ENCODE results near the gene SLC16A10.

Gene SLC16A10

DNA sequence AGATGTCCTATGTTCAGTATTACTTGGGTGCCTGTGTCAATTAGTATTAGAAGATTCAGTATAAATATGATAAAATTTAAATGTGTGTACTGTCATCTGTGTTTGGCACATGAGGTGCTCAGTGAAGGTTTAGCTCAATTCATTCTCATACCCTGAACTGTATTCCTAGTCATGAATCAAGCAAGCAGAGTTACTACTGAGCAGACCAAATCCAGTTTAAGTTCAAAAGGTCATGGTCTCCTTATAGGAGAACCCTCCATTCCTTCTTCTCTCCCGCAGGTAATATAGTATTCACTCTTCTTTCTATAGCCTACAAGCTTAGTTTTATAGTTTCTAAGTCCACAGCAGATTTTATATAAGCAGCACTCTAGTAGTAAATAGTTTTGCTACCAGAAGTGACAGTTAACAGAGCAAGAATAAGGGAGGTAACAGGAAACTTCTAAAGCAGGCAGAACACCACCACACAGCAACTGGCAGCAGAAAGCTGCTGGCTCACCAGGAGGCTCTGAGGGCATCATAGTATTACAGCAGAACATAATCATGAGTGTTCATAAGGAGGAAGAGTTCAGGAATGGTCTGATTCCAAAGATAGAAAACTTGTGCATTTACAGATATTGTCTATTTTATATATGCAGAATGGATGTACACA lies 133.2 kb downstream of the SLC16A10 start:
- Histone ChIP-seq H3K27ac (ENCODE audit: low read depth, low read length) (no peak overlapping the region), H3K27me3 (ENCODE audit: control insufficient read depth, insufficient read depth, low read length) (no peaks in the 10 kb centered on the region), H3K4me1 (ENCODE audit: control insufficient read depth, insufficient read depth, low read length) (no peaks in the 10 kb centered on the region), H3K9ac (ENCODE audit: low read length) (no peak overlapping the region), H3K36me3 (ENCODE audit: control insufficient read depth, insufficient read depth, low read length) (no peaks in the 10 kb centered on the region), H3K4me3 (ENCODE audit: low read length) (no peak overlapping the region)

DNA sequence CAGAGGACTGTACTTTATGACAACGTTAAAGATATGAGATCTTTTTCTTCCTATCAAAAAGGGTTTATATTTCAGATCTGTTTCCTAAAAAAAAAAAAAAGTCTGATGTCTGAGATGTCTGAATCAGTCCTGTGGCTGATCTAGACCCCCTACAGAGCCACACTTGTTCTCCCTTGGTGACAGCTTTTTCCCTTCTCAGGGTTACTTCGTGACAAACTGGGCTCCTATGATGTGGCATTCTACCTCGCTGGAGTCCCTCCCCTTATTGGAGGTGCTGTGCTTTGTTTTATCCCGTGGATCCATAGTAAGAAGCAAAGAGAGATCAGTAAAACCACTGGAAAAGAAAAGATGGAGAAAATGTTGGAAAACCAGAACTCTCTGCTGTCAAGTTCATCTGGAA lies 134.5 kb downstream of the SLC16A10 start:
- no peaks in the 10 kb centered on the region for H3K4me1 ChIP-seq (ENCODE audit: control insufficient read depth, insufficient read depth, low read length)
- no peak overlapping the region for H3K27ac ChIP-seq (ENCODE audit: low read depth, low read length)
- H3K4me3 ChIP-seq (ENCODE audit: low read length) = no peak overlapping the region
- H3K27me3 ChIP-seq (ENCODE audit: control insufficient read depth, insufficient read depth, low read length) = no peaks in the 10 kb centered on the region
- no peak overlapping the region for H3K9ac ChIP-seq (ENCODE audit: low read length)
- H3K36me3 ChIP-seq (ENCODE audit: control insufficient read depth, insufficient read depth, low read length) = no peaks in the 10 kb centered on the region

DNA sequence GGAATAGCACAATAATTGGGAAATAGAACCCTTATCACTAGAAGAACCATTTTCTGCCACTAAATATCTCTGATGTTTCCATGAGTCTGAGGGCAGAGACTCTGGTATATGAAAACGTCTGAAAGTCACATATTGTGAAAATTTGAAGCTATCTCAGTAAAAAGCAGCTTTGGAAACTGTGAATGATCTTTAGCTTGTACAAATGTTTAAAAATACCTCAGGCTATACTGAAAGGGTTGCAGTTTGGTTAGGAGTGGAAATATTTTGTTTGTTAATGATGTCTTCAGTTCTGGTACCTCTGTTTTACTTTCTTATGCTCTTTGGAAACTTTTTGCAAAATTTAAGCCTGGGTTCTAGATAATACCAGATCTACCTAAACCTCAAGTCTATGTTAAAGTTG lies 135.0 kb downstream of the SLC16A10 start:
- no peaks in the 10 kb centered on the region for H3K4me1 ChIP-seq (ENCODE audit: control insufficient read depth, insufficient read depth, low read length)
- no peaks in the 10 kb centered on the region for H3K27me3 ChIP-seq (ENCODE audit: control insufficient read depth, insufficient read depth, low read length)
- no peak overlapping the region for H3K4me3 ChIP-seq (ENCODE audit: low read length)
- H3K36me3 ChIP-seq (ENCODE audit: control insufficient read depth, insufficient read depth, low read length) = no peaks in the 10 kb centered on the region
- no peak overlapping the region for H3K27ac ChIP-seq (ENCODE audit: low read depth, low read length)
- H3K9ac ChIP-seq (ENCODE audit: low read length) = no peak overlapping the region

DNA sequence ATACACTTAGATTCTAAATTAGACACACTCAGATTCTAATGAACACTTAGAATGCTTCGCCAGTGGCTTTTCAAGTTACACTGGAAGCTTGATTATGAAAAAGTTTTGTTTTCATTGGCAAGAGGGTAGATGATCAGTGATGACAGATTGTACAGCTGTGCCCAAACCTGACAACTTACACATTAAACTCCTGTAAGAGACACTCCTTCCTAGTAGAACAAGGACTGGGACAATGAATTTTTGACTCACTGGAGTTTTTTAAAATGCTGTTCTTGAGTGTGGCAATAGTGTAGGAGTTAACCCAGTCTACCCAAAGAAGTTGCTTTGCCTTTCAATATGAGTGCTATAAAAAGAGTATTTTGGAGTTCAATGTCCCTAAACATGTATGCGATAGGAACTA lies 140.8 kb downstream of the SLC16A10 start:
- Histone ChIP-seq H3K27me3 (ENCODE audit: control insufficient read depth, insufficient read depth, low read length) (no peaks in the 10 kb centered on the region), H3K36me3 (ENCODE audit: control insufficient read depth, insufficient read depth, low read length) (no peaks in the 10 kb centered on the region), H3K9ac (ENCODE audit: low read length) (no peak overlapping the region), H3K27ac (ENCODE audit: low read depth, low read length) (no peak overlapping the region), H3K4me1 (ENCODE audit: control insufficient read depth, insufficient read depth, low read length) (no peaks in the 10 kb centered on the region), H3K4me3 (ENCODE audit: low read length) (no peak overlapping the region)

DNA sequence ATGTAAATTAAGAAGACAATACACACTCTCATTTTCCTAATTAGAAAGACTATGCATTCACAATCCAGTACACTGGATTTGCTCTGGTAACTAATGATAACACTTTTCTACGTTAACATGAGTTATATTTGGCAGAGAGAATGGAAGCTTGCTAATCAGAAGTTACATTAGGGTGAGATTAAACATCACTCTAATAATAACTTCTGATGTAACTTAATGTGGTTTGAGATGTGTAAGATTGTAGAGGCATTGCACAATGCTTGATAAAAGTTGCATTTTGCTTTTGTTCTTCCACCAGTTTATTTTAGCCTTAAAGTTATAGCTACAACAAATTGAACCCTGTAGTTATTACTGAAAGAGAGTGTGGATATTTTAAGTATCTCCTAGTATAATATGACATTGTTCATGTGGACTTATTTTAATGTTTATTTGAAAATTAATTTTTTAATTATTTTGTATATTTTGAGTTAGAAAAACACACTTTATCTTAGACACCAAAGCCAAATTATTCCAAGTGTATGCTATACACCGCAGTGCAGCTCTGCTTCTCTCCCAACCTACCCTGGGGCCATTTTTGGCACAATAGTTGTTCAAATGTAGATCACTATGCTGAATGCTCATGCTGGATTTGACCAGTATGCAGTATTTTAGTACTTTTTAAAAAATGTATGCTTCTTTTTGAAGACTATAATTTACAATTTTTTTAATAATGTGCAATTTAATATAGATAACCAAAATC lies 143.2 kb downstream of the SLC16A10 start:
- Histone ChIP-seq H3K36me3 (ENCODE audit: control insufficient read depth, insufficient read depth, low read length) (no peaks in the 10 kb centered on the region), H3K4me1 (ENCODE audit: control insufficient read depth, insufficient read depth, low read length) (no peaks in the 10 kb centered on the region), H3K27me3 (ENCODE audit: control insufficient read depth, insufficient read depth, low read length) (no peaks in the 10 kb centered on the region), H3K27ac (ENCODE audit: low read depth, low read length) (no peak overlapping the region), H3K4me3 (ENCODE audit: low read length) (no peak overlapping the region), H3K9ac (ENCODE audit: low read length) (no peak overlapping the region)

DNA sequence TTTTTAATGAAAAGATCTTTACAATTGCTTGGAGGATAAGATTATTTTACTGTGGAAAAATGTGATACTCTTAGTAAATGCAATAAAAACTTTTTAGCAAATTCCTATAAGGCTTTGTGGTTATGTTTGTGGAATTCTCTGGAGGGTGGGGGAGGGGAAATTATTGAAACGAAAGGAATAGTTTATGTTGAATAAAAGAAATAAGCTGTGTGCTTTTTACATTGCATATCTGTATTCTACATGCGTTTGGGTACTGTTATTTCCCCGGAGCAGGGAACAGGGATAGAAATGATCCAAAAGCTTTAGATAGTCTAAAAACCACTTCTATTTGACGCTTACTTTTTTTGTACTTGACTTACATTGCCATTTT lies 143.8 kb downstream of the SLC16A10 start:
- Histone ChIP-seq H3K27me3 (ENCODE audit: control insufficient read depth, insufficient read depth, low read length) (no peaks in the 10 kb centered on the region), H3K4me1 (ENCODE audit: control insufficient read depth, insufficient read depth, low read length) (no peaks in the 10 kb centered on the region), H3K4me3 (ENCODE audit: low read length) (no peak overlapping the region), H3K27ac (ENCODE audit: low read depth, low read length) (no peak overlapping the region), H3K36me3 (ENCODE audit: control insufficient read depth, insufficient read depth, low read length) (no peaks in the 10 kb centered on the region), H3K9ac (ENCODE audit: low read length) (no peak overlapping the region)

DNA sequence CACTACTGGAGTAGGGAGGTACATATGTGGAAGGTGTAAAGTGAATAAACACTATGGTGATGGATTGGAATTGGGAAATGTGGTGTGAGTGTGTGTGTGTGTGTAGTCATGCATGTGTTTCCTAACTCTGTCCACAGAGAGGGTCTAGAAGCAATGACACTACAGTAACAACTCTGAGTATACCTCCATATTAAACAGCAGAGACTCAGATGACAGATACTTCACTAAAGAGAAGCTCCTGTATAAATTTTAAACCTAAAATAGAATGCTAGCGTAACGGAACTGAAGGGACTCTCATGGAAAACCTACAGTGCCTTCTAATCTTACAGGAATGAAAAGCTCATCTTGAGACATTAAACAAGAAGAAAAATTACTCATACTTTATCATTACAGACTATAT lies 150.5 kb downstream of the SLC16A10 start:
- H3K27me3 ChIP-seq (ENCODE audit: control insufficient read depth, insufficient read depth, low read length) = no peaks in the 10 kb centered on the region
- no peaks in the 10 kb centered on the region for H3K4me1 ChIP-seq (ENCODE audit: control insufficient read depth, insufficient read depth, low read length)
- no peak overlapping the region for H3K27ac ChIP-seq (ENCODE audit: low read depth, low read length)
- H3K9ac ChIP-seq (ENCODE audit: low read length) = no peak overlapping the region
- no peaks in the 10 kb centered on the region for H3K36me3 ChIP-seq (ENCODE audit: control insufficient read depth, insufficient read depth, low read length)
- no peak overlapping the region for H3K4me3 ChIP-seq (ENCODE audit: low read length)

DNA sequence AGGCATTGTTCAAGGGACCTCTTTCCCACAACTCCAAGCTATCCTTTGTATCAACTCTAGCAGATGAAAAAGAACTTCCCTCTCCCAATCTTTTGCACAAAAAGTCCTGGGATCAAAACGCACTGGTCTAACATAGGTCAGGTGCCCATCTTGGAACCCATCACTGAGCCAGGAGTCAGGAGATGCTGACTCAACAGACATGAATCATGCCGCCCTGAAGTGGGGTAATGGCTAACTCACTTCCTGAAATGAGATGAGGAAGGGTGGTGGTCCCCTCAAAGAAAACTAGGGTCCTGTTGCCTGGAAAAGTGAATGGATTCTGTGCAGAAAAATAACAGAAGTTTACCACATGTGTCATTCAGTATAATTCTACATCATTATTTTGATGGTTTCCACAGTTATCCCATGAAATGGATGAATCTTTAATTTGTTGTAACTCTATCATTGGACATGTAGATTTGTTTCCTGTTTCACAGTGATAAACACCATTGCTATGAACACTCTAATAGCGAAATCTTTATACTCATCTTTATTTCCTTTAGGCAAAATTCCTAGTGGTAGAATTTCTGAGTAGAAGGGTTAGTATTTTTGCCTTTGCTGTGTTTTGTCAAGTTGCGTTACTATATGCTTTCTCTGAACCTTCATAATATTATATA lies 151.3 kb downstream of the SLC16A10 start:
- no peaks in the 10 kb centered on the region for H3K4me1 ChIP-seq (ENCODE audit: control insufficient read depth, insufficient read depth, low read length)
- H3K27ac ChIP-seq (ENCODE audit: low read depth, low read length) = no peak overlapping the region

DNA sequence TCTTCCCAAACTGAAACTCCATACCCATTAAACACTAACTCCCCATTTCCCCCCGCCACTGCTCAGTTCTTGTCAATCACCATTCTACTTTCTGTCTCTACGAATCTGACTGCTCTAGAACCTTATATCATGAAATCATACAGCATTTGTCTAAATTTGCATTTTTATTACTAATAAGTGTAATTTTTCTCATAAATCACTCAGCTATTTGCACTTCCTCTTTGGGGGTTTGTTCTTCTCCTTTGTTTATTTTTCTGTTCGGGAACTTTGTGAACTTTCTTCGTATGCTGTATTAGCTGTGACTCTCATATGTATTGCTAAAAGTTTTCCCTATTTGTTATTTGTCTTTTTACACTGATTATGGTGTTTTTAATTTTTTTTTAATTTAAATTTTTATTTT lies 152.2 kb downstream of the SLC16A10 start:
- H3K27me3 ChIP-seq (ENCODE audit: control insufficient read depth, insufficient read depth, low read length) = no peaks in the 10 kb centered on the region
- no peak overlapping the region for H3K9ac ChIP-seq (ENCODE audit: low read length)
- H3K4me1 ChIP-seq (ENCODE audit: control insufficient read depth, insufficient read depth, low read length) = no peaks in the 10 kb centered on the region
- no peak overlapping the region for H3K27ac ChIP-seq (ENCODE audit: low read depth, low read length)
- H3K4me3 ChIP-seq (ENCODE audit: low read length) = no peak overlapping the region
- H3K36me3 ChIP-seq (ENCODE audit: control insufficient read depth, insufficient read depth, low read length) = no peaks in the 10 kb centered on the region

More for the DNA sequence above, 151.3 kb downstream of the SLC16A10 start:
- no peaks in the 10 kb centered on the region for H3K36me3 ChIP-seq (ENCODE audit: control insufficient read depth, insufficient read depth, low read length)
- H3K9ac ChIP-seq (ENCODE audit: low read length) = no peak overlapping the region
- no peak overlapping the region for H3K4me3 ChIP-seq (ENCODE audit: low read length)
- no peaks in the 10 kb centered on the region for H3K27me3 ChIP-seq (ENCODE audit: control insufficient read depth, insufficient read depth, low read length)

DNA sequence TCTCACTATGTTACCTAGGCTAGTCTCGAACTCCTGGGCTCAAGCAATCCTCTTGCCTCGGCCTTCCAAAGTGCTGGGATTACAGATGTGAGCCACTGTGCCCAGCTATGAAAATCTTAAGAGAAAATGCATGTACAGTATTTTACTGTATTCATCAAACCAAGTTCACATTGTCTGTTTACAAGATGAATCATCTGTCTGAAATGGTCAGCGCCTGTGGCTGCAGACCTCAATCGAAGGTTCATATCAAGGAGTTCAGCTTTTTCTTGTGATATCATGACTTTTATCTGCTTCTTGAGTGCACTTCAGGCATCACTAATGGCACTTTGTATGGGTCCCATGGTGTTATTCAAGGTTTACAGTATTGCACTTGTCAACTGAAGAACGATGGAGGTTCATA lies 155.1 kb downstream of the SLC16A10 start:
- no peak overlapping the region for H3K4me3 ChIP-seq (ENCODE audit: low read length)
- H3K27me3 ChIP-seq (ENCODE audit: control insufficient read depth, insufficient read depth, low read length) = no peaks in the 10 kb centered on the region
- H3K9ac ChIP-seq (ENCODE audit: low read length) = no peak overlapping the region
- no peaks in the 10 kb centered on the region for H3K36me3 ChIP-seq (ENCODE audit: control insufficient read depth, insufficient read depth, low read length)
- no peaks in the 10 kb centered on the region for H3K4me1 ChIP-seq (ENCODE audit: control insufficient read depth, insufficient read depth, low read length)
- no peak overlapping the region for H3K27ac ChIP-seq (ENCODE audit: low read depth, low read length)

DNA sequence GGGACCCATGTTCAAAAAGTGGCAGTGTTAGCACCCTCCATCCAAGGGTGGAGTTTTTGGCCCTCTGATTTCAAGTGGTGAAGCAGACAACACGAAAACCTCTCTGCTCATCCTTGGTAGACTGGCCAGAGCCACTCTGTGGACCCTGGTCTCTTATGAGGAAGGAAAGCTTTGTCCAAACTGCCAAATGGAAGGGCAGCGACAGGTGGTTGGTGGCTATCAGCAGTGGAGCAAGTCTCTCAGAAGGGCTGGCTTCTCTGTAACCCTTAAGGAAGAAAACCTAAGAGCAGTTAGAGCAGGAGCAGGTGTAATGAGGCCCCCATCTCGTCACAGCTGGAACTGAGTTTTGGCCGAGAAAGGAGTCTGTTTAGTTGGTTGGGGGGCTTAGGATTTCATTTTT lies 155.8 kb downstream of the SLC16A10 start:
- Histone ChIP-seq H3K27ac (ENCODE audit: low read depth, low read length) (no peak overlapping the region), H3K36me3 (ENCODE audit: control insufficient read depth, insufficient read depth, low read length) (no peaks in the 10 kb centered on the region), H3K27me3 (ENCODE audit: control insufficient read depth, insufficient read depth, low read length) (no peaks in the 10 kb centered on the region), H3K4me3 (ENCODE audit: low read length) (no peak overlapping the region), H3K4me1 (ENCODE audit: control insufficient read depth, insufficient read depth, low read length) (no peaks in the 10 kb centered on the region), H3K9ac (ENCODE audit: low read length) (no peak overlapping the region)

DNA sequence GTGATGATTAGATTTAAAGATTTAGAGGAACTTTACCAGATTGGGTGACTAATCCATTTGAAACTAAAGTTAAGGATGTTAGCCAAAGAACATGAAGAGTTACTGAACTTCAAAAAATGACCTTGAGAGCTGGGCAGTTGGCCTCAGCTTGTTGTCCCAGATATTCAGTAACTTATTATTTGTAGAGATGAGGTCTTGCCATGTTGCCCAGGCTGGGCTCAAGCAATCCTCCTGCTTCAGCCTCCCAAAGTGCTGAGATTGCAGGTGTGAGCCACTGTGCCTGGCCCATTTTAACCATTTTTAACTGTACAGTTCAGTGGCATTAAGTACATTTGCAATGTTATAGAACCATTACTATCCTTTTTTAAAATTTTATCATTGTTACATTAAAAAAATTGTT lies 161.5 kb downstream of the SLC16A10 start:
- Histone ChIP-seq H3K27me3 (ENCODE audit: control insufficient read depth, insufficient read depth, low read length) (no peaks in the 10 kb centered on the region), H3K36me3 (ENCODE audit: control insufficient read depth, insufficient read depth, low read length) (no peaks in the 10 kb centered on the region), H3K9ac (ENCODE audit: low read length) (no peak overlapping the region), H3K4me3 (ENCODE audit: low read length) (no peak overlapping the region), H3K27ac (ENCODE audit: low read depth, low read length) (no peak overlapping the region), H3K4me1 (ENCODE audit: control insufficient read depth, insufficient read depth, low read length) (no peaks in the 10 kb centered on the region)

Measured in rectal smooth muscle tissue (tissue), 1 donor.